Ovary (tissue), 3 donors: ENCODE measurements around the gene POLN.

Experiments
- POLR2A ChIP-seq: fragments of 450-650 bp; IDR thresholded peaks from one replicate; pipeline ENCODE4 v1.6.1; 2017; ENCODE audit warnings: antibody characterized with exemption, mild to moderate bottlenecking, moderate library complexity
- TF ChIP-seq, protein P1 (sequence below), 3 donors: fragments of 450-650 bp in 2 of 3; fragments of 200-600 bp in 1 of 3; IDR thresholded peaks; one replicate each; pipeline versions ENCODE4 v1.5.1 to v1.8.0; 2016 to 2022; ENCODE audit warnings: antibody characterized with exemption in 3 of 3, mild to moderate bottlenecking in 1 of 3
- donor health status: DM: no; HTN: no; CAD: no.

DNA sequence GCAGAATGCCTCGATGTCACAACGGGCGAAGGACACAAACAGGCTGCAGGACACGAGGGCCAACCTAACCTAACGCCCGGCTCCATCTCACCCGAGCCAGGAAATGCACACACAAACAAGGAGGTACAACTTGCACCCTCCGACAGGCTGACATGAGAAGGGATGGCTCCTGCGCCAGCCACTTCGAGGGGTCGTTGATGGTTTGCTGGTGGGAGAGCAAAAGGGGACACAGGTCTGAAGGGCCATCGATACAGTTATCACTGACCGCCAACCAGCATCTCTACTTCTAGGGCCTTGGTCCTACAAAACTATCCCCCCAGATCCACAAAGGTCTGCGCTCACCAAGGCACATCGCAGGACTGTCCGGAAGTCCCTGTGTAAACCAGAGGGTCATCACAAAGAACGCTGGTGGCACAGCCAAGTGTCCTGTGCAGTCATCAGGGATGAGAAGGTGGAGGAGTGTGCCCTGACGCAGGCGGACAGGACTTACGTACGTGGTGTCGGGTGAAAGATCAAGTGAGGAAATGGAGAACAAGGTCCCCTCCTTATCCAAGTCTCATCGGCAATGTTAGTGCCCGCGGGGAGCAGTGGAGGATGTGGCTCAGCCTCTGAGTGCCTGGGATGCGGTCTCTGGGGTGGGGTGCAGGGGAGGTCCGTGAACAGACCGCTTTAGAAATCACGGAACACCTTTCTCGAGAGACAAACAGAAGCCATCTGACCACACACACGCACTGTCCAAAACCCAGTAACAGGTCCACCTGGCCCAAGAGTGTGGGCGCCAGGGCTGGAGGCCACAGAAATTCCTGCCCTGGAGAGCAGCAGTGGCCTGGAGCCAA is 13.0 kb upstream of the POLN start:
- TF ChIP-seq, protein P1, sequence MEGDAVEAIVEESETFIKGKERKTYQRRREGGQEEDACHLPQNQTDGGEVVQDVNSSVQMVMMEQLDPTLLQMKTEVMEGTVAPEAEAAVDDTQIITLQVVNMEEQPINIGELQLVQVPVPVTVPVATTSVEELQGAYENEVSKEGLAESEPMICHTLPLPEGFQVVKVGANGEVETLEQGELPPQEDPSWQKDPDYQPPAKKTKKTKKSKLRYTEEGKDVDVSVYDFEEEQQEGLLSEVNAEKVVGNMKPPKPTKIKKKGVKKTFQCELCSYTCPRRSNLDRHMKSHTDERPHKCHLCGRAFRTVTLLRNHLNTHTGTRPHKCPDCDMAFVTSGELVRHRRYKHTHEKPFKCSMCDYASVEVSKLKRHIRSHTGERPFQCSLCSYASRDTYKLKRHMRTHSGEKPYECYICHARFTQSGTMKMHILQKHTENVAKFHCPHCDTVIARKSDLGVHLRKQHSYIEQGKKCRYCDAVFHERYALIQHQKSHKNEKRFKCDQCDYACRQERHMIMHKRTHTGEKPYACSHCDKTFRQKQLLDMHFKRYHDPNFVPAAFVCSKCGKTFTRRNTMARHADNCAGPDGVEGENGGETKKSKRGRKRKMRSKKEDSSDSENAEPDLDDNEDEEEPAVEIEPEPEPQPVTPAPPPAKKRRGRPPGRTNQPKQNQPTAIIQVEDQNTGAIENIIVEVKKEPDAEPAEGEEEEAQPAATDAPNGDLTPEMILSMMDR (IDR thresholded peaks at IDR 0.05) = no peak
- no peak for TF ChIP-seq POLR2A
